ENCODE results near the gene PGGHG.

DNA sequence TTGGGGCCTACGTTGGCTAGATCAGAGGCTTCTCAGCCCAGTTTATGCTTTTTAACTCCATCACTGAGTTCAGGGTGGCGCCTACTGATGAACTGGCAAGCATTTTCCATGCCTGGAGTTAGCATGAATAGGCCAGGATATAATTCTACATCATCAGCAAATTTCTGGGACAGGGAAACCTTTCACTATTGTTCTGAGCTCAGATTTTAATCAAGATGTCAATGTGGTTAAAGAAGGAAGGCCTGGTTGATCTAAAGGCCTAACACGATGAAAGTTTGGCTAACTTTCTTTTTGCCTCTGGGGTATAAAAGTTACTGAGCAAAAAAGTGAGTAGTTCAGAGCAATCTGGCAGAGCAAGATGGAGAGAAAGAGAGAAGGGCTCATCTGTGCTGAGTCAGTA lies 53.4 kb downstream of the PGGHG start:
- TF ChIP-seq, protein P1, sequence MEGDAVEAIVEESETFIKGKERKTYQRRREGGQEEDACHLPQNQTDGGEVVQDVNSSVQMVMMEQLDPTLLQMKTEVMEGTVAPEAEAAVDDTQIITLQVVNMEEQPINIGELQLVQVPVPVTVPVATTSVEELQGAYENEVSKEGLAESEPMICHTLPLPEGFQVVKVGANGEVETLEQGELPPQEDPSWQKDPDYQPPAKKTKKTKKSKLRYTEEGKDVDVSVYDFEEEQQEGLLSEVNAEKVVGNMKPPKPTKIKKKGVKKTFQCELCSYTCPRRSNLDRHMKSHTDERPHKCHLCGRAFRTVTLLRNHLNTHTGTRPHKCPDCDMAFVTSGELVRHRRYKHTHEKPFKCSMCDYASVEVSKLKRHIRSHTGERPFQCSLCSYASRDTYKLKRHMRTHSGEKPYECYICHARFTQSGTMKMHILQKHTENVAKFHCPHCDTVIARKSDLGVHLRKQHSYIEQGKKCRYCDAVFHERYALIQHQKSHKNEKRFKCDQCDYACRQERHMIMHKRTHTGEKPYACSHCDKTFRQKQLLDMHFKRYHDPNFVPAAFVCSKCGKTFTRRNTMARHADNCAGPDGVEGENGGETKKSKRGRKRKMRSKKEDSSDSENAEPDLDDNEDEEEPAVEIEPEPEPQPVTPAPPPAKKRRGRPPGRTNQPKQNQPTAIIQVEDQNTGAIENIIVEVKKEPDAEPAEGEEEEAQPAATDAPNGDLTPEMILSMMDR (IDR thresholded peaks at IDR 0.05): no peak
- TF ChIP-seq POLR2AphosphoS5 (IDR thresholded peaks at IDR 0.05; ENCODE audit: insufficient read depth in 1 of 2, low read depth in 1 of 2): no peak
